ENCODE data around the gene CNTN4. TPM values are rescaled to one million over a fixed set of nuclear protein-coding genes. Genes with fewer than 3 reads are reported as not detected.

Gene CNTN4
- total RNA-seq, 1 experiment from 2014 or later, result 5.7 TPM

- no peak for TF ChIP-seq CTCF (conservative IDR thresholded peaks at IDR 0.05; ENCODE audit: low read depth, low read length)
- no peak for TF ChIP-seq EZH2 (IDR thresholded peaks at IDR 0.05; ENCODE audit: borderline replicate concordance, low read depth, low read length, poor library complexity, severe bottlenecking)
- POLR2A ChIA-PET (ENCODE audit: low non-redundant PET), result no interaction called here
Measured at GRCh38 chr3:2869905-2870304, 771.2 kb downstream of the CNTN4 start.

GRCh38 chr3:2870724-2871333 lies 772.2 kb downstream of the CNTN4 start:
- no TSS peak for BruUV-seq (replicated peaks)
- TF ChIP-seq EZH2 (IDR thresholded peaks at IDR 0.05; ENCODE audit: borderline replicate concordance, low read depth, low read length, poor library complexity, severe bottlenecking), result no peak
- TF ChIP-seq CTCF (conservative IDR thresholded peaks at IDR 0.05; ENCODE audit: low read depth, low read length), result no peak
- no peaks in the 10 kb centered on the region for H3K36me3 ChIP-seq (ENCODE audit: insufficient read depth, low read length, poor library complexity, severe bottlenecking)
- H3K4me3 ChIP-seq (ENCODE audit: low read depth, low read length, poor library complexity, severe bottlenecking), result no peak overlapping the region
- intact Hi-C loops (cut with micrococcal nuclease; ENCODE audit: unreplicated experiment), result no loop called here
- CTCF ChIA-PET, result no interaction called here
- H3K27me3 ChIP-seq (replicated peaks; ENCODE audit: insufficient read depth, low read depth, low read length, poor library complexity), result no peaks in the 10 kb centered on the region
- H3K27ac ChIP-seq (ENCODE audit: low read depth, low read length, poor library complexity, severe bottlenecking), result no peak overlapping the region
- no peaks in the 10 kb centered on the region for H3K9me3 ChIP-seq (ENCODE audit: low read depth, low read length, poor library complexity, severe bottlenecking)
- no peak for DNase-seq (ENCODE audit: low spot score)
- H3K4me1 ChIP-seq (ENCODE audit: insufficient read depth, low read length, poor library complexity, severe bottlenecking), result no peaks in the 10 kb centered on the region
- POLR2A ChIA-PET (ENCODE audit: low non-redundant PET), result no interaction called here

More at GRCh38 chr3:2869905-2870304, 771.2 kb downstream of the CNTN4 start:
- intact Hi-C loops (cut with micrococcal nuclease; ENCODE audit: unreplicated experiment), result no loop called here
- DNase-seq (ENCODE audit: low spot score), result no peak
- Histone ChIP-seq H3K36me3 (ENCODE audit: insufficient read depth, low read length, poor library complexity, severe bottlenecking) (no peaks in the 10 kb centered on the region), H3K27me3 (replicated peaks; ENCODE audit: insufficient read depth, low read depth, low read length, poor library complexity) (no peaks in the 10 kb centered on the region), H3K9me3 (ENCODE audit: low read depth, low read length, poor library complexity, severe bottlenecking) (no peaks in the 10 kb centered on the region), H3K4me1 (ENCODE audit: insufficient read depth, low read length, poor library complexity, severe bottlenecking) (no peaks in the 10 kb centered on the region), H3K27ac (ENCODE audit: low read depth, low read length, poor library complexity, severe bottlenecking) (no peak overlapping the region), H3K4me3 (ENCODE audit: low read depth, low read length, poor library complexity, severe bottlenecking) (no peak overlapping the region)
- CTCF ChIA-PET, result no interaction called here
- no TSS peak for BruUV-seq (replicated peaks)

- no peaks in the 10 kb centered on the region for H3K27me3 ChIP-seq (replicated peaks; ENCODE audit: insufficient read depth, low read depth, low read length, poor library complexity)
Measured at GRCh38 chr3:2872884-2873283, 774.2 kb downstream of the CNTN4 start.

More at GRCh38 chr3:2872884-2873283, 774.2 kb downstream of the CNTN4 start:
- no peak for DNase-seq (ENCODE audit: low spot score)
- BruUV-seq (replicated peaks), result no TSS peak
- no peaks in the 10 kb centered on the region for H3K9me3 ChIP-seq (ENCODE audit: low read depth, low read length, poor library complexity, severe bottlenecking)
- H3K4me1 ChIP-seq (ENCODE audit: insufficient read depth, low read length, poor library complexity, severe bottlenecking), result no peaks in the 10 kb centered on the region
- H3K36me3 ChIP-seq (ENCODE audit: insufficient read depth, low read length, poor library complexity, severe bottlenecking), result no peaks in the 10 kb centered on the region
- ChIA-PET POLR2A (ENCODE audit: low non-redundant PET) (no interaction called here), CTCF (no interaction called here)
- intact Hi-C loops (cut with micrococcal nuclease; ENCODE audit: unreplicated experiment), result no loop called here
- TF ChIP-seq CTCF (conservative IDR thresholded peaks at IDR 0.05; ENCODE audit: low read depth, low read length) (no peak), EZH2 (IDR thresholded peaks at IDR 0.05; ENCODE audit: borderline replicate concordance, low read depth, low read length, poor library complexity, severe bottlenecking) (no peak)
- no peak overlapping the region for H3K27ac ChIP-seq (ENCODE audit: low read depth, low read length, poor library complexity, severe bottlenecking)
- no peak overlapping the region for H3K4me3 ChIP-seq (ENCODE audit: low read depth, low read length, poor library complexity, severe bottlenecking)

Measured in A673 (cell line).